Stimulated activated CD4-positive, alpha-beta T cell treated with anti-CD3 and anti-CD28 coated beads, Interleukin-4, amount 100 ng/mL, for 48 hours (primary cell): Measurements from ENCODE around the gene ARL4C.

Source experiments
- DNase-seq, 2 donors: peaks; one replicate each; pipeline ENCODE4 v3.0.0-alpha.2; 2020; ENCODE audit warnings: low read depth in 2 of 2

ARL4C gene, protein sequence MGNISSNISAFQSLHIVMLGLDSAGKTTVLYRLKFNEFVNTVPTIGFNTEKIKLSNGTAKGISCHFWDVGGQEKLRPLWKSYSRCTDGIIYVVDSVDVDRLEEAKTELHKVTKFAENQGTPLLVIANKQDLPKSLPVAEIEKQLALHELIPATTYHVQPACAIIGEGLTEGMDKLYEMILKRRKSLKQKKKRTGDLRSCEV

DNA sequence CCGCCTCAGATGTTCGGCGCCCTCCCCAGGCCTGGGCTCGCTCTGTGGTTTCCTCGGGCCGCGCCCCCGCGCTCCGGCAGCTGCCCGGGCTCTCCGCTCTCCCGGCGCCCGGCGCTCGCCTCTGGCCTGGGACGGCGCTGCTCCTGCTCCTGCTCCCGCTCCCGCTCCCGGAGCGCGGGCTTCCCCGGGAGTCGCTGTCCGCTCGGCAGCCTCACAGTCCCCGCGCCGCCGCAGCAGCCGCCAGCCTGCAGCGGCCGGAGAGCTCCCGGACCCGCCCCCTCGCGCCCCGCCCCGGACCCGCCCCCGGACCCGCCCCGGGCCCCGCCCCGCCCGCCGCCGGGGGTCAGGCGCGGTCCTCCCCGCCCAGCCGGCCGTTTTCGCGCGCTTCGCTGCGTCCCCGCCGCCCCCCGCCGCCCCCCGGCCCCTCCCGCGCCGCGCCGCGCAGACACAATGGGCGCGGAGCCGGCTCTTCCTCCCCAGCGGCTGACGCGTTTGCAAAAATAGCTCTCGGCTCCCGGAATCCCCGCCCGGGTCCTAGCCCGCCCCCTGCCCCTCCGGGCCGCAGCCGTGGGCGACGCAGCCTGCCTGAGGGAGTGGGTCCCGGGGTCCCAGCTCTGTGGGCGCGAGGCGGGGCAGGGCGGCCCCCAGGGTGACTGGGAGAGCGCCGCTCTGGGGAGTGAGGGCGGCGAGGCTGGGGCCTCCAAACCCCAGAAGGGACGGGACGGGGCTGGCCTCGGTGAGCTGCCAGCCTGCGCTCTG, at the start of gene ARL4C:
ARL4C (minus strand) TSS at position 247 of the 759 bp plus-strand sequence. CDS start 495 bp downstream, outside the sequence.
- peak in 1 of 2 donors; percentile 32 for DNase-seq

DNA sequence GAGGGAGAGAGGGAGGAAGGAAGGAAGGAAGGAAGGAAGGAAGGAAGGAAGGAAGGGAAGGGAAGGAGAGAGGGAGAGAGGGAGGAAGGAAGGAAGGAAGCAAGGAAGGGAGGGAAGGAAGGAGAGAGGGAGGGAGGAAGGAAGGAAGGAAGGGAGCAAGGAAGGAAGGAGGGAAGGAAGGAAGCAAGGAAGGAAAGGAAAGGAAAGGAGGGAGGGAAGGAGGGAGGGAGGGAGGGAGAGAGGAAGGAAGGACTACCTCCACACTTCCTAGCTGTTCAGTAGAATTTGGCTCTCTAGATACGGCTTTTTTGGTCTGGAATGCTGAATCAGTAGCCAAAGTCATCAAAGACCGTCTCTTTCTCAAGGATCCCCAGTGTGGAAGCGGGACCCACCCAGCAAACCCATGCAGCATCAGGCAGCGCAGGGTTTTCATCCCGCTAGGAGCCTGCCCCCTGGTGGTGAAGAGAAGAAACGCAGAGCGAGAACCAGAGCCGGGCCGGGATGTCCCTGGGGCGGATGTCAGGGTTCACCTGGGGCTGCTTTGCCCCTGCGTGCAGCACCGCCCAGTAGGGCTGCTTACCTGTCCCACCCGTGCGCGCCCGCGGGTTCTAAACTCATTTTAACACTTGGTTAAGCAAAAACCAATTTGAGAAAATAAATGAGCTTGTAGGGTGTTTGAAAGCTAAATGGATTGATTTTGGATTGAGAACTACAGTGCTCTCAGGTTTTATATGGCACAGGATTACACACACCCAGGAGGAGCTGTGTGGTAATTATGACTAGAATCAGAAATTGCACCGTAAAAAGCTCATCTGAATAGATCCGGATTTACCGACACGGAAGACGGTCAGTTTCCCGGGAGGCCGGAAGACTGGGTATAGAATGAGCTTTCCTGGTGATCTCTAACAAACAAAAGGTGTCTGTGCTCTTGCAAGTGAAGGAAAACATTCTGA, 48.1 kb upstream of the ARL4C start:
- DNase-seq: peak; percentile 57 to 77

DNA sequence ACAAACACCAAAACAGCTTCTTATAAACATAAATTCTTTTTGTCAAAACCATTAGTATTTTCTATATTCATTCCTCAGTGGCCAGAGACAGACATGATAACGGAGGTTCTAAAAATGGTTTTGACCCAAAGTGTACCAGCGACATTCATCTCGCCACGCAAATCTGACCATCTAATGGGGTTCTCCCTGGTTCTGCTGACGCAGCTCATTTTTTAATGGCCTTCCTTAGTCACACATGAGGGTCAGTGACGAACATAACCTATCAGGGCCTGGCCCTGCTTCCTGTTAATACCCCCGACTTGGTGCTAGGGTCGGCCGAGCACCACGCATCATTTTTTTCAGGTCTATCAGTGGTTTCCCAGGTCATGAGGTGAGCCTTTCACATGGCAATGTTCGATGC, 45.9 kb upstream of the ARL4C start:
- no peak for DNase-seq

DNA sequence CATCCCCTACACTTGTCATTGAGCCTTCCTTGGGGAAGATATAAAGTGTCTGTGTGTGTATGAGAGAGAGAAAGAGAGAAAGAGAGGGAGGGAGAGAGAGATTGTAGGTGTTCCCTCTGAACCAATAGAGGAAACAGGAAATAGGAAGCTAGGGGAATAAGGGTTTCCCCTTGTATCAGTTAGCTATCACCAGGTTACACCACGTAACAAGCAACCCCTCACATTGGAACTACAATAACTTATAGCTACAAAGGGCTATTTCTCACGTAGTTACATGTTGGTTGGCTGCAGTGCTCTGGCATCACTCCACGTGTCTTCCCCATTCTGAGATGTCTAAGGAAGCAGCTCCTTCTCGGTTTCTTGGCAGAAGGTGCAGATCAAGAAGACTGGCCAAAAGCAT, 41.0 kb upstream of the ARL4C start:
- DNase-seq: no peak

DNA sequence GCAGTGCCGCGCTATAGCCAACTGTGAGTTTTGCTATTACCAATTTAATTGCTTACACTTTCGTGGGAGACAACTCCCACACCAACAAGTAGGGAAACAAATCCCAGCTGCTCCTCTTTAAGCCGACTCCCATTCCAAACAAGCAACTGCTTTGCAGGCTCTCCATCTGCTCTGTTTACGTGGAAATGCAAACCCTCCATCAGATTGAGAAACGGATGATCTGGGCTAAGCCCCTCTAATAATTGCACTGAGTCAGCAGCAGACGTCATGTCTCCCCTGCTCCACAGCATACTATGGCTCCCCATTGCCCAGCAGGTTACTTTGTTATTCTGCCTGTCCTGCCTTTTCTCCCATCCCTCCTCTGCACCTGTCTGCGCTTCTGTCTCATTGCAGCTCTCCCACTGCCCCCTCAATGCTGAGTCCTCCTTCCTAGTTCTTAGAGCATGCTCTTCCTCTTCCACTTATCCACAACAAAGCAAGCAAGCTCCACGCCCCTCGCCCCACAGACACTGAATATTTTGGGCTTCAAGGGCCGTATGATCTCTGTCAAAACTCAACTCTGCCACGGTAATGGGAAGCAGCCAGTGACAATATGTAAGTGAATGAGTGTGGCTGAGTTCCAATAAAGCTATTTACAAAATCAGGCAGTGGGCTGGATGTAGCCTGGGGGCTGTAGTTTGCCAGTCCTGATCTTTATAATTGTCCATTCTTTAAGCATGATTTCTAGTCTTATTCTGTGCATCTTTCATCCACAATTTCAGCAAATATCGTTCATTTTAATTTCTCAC, 39.5 kb upstream of the ARL4C start:
- no peak for DNase-seq

DNA sequence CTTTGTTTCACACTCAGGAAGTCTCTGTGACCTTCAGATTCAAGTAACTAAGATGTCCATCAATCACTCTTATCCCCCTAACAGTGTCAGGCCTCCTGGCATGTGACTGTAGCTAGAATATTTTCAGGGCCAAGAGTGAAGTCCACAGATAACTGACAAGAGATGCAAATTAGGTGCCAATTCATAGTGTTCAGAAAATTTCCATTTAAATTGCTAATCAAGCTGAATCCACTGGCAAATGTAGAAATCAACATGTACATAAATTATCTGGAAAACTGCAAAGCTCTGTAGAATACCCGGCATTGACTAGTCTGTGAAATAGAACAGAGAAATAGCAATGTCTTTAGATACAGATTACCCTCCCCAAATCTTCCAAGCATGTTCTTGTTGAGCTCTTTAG, 38.6 kb upstream of the ARL4C start:
- no peak for DNase-seq

DNA sequence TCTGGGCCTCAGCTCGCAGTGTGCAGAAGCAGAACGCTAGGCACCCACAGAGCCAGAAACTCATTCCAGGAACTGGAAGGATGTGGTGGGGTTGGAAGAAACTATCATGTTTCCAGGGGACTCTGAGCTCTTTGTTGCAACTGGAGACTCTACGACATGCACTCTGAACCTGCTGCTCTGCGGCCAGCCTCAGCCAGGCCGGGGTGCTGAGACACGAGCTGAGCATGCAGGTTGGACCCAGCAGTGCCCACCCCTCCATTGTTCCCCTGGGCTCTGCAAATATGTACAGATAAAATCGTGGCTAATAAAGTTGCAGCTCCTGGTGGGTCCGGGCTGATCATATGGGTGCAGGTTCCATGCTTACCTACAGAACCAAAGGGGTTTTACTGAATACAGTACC, 37.6 kb upstream of the ARL4C start:
- DNase-seq: no peak

DNA sequence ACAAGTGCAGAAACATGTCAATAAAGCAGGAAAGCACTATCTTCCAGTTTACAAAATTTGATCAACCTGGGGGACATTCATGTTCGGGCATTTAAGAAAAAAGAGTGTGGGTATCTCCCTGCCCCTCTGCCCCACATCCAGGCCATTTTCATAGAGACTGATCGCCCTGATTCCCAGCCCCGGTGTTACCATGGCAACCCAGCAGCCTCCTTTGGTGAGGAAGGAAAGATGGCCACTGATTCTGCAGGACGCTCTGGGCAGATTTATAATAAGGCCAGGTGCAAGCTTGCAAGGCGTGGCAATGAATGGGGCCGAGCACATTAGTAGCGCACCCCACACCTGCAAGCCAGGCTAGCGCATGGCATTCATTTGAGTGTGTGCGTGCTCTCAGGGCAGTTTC, 36.7 kb upstream of the ARL4C start:
- no peak for DNase-seq

DNA sequence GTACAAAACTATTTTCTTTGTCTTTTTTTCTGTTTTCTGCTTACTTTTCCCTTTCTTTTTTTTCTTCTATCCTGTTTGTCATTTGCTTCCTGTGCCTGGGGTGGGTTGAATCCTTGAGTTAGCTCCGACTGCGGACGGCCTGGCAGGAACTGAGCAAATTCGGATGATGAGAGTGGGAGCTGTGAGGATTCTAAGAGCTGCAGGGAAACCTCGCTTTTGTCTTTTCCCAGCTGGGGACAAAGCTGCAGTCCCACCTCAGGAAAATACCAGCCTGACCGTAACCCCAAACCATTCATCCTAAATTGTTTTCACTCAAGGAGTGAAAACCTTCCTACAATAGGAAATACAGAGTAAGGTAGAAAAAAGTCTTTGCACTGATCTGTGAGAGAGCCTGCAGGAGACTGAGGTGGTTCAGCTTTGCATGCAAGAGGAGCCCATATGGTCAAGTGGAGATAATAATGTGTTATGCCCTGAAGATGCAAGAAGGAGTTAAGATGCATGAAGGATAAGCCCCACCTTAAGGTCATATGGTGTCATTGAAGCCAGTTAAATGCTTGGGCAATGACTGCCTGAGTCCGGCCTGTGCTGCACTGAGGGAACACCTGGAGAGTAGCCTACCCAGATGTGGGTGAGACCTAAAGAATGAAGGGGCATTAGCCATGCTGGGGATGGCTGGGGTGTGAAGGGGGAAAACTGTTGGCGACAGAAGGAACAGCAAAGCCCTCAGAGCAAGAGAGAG, 31.7 kb upstream of the ARL4C start:
- DNase-seq: no peak

DNA sequence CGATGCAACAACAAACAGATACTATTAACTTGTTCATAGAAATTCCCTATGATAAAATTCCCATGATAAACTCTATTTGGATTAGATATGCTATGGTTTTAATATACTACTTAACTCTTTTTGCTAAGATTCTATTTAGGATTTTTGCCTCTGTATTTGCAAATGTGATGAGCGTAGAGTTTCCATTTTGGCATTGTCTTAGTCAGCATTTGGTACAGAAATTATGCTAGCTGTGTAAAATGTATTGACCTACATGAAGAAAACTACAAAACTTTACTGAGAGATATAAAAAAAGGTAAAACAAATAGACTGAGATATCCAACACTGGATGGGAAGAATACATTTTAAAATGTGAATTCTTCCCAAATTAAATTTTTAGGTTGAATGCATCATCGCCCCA, 29.8 kb upstream of the ARL4C start:
- DNase-seq: no peak

DNA sequence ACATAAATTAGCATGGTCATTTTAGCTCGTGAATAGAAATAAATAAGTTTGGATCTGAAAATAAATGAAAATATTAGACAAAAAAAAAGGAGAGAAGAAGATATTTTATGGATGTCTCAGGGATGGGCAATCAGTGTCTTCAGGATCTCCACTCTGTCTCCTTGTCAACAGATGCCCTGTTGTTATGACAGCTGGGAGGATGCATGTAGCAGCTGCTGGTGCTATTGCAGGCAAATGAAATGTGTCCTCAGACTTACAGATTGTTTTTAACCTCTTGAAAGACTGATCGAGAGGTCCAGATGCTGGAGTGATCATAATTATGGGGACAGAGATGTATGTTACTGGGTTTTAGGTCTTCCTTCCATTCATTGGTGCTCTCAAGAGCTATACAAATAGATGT, 24.7 kb upstream of the ARL4C start:
- no peak for DNase-seq

DNA sequence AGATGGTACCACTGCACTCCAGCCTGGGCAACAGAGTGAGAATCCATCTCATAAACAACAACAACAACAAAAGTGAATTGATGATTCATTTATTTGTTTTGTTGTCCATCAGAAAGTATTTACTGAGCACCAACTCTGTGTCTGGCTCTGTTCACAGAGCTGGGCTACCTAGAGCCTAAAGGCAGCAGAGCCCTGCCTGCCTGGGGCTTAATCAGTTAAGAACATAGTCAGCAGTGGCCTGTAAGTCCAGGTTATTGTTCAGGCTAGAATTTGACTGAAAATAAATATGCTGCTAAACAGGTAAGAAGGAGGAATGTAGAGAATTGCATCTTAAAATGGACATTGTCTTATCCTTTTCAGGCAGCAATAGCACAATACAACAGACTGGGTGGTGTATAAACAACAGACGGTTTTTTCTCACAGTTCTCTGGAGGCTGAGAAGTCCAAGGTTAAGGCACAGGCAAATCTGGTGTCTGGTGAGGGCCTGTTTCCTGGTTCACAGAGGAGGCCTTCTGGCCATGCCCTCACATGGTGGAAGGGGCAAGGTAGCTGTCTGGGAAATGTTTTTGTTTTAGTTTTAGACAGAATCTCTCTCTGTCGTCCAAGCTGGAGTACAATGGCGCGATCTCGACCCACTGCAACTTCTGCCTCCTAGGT, 22.2 kb upstream of the ARL4C start:
- DNase-seq: no peak

DNA sequence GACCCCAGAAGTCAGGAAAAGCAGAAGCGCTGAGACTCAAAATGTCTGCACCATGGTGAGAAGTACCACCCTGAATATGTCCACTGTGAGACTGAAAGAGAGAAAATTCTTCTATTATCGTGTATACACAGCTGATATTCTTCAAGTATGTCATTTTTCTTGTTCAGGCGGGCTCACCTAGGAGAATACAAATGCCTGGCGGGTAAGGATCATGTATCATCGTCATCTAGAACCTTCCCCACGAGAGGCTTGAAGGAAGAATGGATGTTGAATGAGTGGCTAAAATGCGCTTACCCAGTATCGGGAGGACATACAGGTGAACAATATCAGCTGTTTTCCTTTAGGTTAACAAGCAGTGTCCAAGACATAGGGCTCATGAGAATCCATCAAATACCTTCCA, 21.1 kb upstream of the ARL4C start:
- no peak for DNase-seq

DNA sequence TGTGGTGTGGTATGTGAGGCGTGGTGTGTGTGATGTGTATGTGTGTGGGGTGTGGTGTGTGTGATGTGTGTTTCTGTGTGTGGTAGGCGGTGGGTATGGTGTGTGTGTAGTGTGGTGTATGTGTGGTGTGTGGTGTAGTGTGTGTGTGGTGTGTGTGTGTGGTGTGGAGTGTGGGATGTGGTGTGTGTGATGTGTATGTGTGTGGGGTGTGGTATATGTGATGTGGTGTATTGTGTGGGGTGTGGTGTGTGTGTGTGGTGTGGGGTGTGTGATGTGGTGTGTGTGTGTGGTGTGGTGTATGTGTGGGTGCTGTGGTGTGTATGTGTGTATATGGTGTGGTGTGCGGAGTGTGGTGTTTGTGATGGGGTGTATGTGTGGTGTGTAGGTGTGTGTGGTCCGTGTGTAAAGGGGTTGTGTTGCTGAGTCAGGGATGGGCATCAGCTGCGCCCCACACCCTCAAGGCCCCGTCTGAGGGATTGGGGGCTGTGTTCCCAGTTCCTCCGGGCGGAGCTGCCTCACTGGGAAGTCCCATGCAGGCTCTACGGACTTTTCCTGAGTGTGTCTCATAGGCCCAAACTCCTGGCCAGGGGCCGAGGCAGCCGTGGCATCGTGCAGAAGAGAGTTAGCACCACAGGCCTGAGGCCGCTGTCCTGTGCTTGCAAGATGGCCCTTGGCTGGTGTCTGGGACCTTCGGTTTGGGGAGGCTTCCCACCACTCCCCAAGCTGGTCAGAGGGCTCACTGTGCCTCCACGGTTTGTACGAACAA, 18.2 kb upstream of the ARL4C start:
- DNase-seq: no peak

DNA sequence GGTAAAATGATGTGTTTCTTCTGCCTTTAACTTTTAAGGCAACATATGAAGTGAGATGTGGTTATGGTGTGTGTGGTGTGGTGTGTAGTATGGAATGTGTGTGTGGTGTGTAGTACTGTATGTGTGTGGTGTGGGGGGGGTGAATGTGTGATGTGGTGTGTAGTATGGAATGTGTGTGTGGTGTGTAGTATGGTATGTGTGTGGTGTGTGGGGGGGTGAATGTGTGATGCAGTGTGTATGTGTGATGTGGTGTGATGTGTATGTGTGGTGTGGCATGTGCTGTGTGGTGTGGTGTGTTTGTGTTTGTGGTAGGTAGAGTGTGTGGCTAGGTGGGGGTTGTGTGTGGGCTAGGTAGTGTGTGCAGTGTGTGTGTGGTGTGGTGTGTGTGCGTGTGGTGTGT, 17.2 kb upstream of the ARL4C start:
- no peak for DNase-seq

DNA sequence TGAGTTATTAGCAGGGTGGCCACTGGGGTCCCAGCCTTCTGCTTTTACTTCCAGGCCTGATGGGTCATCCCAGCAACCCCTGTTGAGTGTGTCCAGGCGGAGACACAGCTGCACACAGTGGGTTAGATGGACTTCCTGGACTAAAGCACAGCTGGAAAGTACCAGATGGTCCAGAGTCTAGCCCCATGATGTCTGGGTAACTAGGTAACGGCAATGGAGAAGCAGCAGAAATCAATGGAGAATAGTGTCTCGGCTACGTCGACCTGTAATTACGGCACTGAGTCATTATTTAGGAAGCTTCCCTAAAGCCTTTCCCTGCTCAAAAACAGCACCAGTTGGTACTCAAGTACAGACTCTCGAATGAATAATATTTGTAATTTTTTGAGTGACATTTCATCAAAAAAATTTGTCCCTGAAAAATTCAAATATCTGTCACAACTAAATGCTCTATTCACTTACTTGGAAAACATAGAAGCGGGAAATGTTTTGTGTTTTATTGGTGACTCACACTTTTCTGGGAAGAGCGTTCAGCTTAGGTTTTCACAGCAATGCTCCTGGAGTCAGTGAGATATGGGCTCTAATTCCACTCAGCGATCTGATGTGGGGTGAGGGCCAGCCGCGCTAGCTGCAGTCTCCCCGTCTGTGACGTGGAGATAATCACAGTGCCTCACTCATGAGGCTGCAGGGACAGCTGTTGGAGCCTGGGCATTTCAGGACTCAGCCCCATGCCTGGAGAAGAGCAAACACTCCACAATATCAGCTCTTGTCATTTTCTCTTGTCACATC, 16.2 kb upstream of the ARL4C start:
- DNase-seq: no peak

DNA sequence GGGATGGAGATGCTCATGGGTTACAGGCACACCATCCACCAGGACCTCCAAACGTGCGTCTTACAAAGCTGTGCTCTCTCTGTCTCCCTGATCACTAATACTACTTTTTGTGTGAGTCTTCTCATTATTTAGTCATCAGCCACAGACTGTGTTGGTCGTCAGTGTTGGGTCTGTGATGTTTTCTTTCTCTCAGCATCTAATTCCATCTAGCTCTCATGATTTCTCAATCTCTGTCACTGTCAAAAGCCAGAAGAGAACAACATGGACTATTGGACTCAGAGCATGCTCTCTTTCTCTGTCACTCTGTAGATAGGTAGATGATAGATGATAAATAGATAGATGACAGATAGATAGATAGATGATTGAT, 6.0 kb upstream of the ARL4C start:
- no peak for DNase-seq

DNA sequence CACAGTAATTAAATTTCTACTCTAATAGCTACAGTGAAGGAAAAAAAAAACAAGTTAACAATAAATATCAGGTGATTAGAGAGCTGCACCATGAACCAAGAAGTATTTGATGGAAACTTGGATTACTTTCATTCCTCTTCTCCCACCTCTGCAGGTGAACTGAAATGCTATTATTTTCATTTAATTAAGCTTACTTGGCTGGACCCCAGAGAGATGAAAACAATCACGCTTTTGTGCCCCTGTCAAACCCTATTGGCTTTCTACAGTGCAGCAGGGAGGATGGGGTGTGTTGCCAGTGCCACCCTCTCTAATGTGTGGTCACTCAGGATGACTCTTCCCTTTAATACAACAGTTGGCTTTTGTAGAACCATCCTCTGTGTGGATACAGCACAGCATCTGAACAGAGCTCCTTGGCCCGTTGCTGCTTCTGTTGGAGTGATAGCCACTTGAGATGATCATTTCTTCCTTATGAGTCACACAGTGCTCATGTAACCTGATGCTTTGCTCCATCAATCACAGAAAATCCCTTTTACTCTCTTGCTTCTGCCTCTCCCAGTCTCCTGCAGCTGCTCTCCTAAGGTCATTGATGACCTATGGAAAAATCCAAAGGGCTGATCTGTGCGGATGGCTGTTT, 5.5 kb upstream of the ARL4C start:
- no peak for DNase-seq
